ENCODE results near the gene LAMTOR2.
A peak's percentile ranks its signal among the peaks of the same experiment; 100 is the strongest.

LAMTOR2 gene

GRCh38 chr1:156076609-156077429 lies 22.2 kb downstream of the LAMTOR2 start:
- DNase-seq (ENCODE audit: low spot score) = no peak

GRCh38 chr1:156077430-156077760 lies 22.8 kb downstream of the LAMTOR2 start:
- DNase-seq (ENCODE audit: low spot score) = no peak

DNA sequence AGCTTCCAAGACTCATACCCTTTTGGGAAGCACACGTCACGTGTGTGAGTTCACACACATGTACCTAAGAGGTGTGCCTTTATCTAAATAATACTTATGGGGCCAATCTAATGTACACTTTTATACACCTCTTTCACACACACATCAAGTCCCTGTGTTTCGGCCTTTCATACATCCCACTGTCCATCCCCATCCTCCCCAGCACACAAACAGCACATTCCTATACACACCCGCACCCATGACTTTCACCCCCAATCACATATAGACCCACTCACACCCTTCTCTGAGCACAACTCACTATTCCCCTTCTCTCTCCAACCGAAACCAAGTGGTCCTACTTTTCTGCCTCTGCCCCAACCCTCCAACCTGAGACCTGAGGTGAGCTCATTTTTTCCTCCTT lies 24.1 kb downstream of the LAMTOR2 start:
- no peak for DNase-seq (ENCODE audit: low spot score)

DNA sequence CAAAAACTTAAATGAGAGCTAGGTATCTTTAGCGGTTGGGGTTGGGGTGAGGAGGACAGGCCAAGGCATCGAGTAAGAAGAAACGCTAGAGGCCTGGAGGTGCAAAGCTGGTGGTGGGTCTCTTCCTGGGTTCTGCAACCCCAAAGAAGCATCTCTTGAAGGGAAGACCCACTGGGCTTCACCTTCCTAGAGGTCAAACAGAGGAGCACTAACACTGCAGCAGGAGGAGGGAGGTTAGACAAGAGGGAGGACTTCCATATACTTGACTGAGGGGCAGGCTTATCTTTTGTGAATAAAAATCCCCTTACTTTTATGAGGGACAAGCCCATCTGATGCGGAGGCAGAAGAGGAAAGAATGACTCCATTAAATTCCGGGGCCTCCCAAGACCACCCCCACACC lies 25.2 kb downstream of the LAMTOR2 start:
- DNase-seq (ENCODE audit: low spot score) = no peak

GRCh38 chr1:156080241-156080862 lies 25.8 kb downstream of the LAMTOR2 start:
- DNase-seq (ENCODE audit: low spot score) = no peak

DNA sequence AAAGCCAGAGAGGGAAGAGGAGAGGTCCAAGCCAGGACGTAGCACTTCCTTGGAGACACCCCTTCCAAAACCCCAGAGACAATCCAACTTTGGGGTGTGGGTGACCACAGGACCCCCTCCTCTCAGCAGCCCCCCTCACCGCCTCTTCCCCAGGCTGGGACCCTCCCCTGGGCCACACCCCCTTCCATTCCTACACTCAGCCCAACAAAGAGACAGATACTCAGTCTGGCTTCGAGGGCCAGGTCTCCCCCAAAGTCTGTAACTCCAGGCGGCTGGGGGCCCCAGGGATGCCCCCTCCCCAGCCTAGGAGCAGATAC lies 26.2 kb downstream of the LAMTOR2 start:
- DNase-seq (ENCODE audit: low spot score) = no peak

- no peak for DNase-seq (ENCODE audit: low spot score)
Measured at GRCh38 chr1:156081180-156081916, 26.8 kb downstream of the LAMTOR2 start.

- no peak for DNase-seq (ENCODE audit: low spot score)
Measured at GRCh38 chr1:156081917-156082308, 27.3 kb downstream of the LAMTOR2 start.

- peak; percentile 64 for DNase-seq (ENCODE audit: low spot score)
Measured at GRCh38 chr1:156082309-156083091, 27.9 kb downstream of the LAMTOR2 start, which contains the start of gene MEX3A. Gene MEX3A (minus strand): TSS chr1:156082465. CDS start chr1:156081998, 467 bp downstream.

GRCh38 chr1:156083800-156084790 lies 29.5 kb downstream of the LAMTOR2 start:
- no peak for DNase-seq (ENCODE audit: low spot score)

DNA sequence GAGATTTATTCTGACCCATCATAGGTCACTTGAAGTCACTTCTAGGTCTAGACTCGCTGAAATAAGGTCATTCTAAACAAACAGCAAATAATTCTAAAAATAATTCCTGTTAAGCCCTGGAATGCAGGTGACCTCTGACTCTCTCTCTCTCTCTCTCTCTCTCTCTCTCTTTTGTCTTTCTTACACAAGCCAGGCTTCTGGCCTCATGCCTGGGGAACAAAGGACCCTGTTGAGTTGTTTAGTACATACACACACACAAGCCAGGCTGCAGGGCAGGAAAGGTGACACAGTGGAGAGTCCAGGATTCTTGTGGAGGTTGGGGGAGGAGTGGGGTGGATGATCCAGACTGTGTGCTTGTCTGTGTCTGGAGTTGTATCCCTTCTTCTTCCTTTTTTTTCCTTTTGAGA lies 31.7 kb downstream of the LAMTOR2 start:
- no peak for DNase-seq (ENCODE audit: low spot score)

DNA sequence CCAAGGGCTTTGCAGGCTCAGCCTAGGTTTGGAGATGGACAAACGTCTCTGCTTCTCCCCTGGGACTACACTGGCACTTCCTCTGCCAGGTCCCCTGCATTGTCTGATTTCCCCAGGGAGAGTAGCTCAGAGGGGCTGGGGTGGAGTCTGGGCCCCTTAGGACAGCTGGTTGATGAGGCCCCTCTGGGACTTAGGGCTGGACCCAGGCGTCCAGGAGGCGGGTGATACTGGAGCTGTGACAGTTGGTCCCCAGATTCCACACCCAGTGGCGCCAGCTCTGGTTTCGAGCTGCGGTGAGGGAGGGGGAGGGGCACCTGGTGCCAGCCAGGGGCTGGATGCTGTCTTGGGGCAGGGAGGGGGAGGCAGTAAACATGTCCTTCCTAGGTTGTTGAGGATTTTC lies 35.1 kb downstream of the LAMTOR2 start:
- DNase-seq (ENCODE audit: low spot score) = no peak

DNA sequence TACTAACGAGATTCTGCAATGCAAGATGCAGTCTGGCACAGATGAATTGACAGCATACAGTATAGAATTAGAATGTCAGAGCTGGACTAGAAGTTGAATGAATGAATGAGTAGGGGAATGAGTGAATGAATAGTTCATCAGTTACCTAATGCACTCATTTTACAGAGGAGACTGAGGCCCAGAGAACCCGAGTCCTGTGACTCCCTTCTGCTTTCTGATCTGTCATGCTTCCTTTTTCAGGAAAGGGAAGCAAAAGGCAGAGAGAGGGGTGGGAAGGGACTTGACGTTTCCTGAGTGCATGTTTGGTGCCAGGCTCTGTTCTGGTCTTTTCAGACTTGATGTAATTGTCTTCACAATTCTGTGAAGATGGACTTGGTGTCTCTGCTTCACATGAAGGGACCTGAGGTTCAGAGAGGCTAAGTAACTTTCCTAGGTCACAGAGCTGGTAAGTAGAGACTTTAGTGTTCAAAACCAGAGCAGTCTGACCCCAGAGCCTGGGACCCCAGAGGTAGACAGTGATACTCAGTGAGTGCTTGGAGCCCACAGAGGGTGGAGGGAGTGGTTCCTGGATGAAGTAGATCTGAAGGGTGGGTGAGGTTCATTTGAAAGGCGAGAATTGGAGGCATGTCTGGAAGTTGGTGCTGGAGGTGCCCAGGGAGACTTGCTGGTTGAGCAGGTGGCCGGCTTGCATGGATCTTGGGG lies 35.7 kb downstream of the LAMTOR2 start:
- DNase-seq (ENCODE audit: low spot score) = no peak

GRCh38 chr1:156090840-156091188 lies 36.2 kb downstream of the LAMTOR2 start:
- peak; percentile 73 for DNase-seq (ENCODE audit: low spot score)

GRCh38 chr1:156091610-156092009 lies 37.0 kb downstream of the LAMTOR2 start:
- no peak for DNase-seq (ENCODE audit: low spot score)

GRCh38 chr1:156095906-156096508 lies 41.4 kb downstream of the LAMTOR2 start:
- no peak for DNase-seq (ENCODE audit: low spot score)

DNA sequence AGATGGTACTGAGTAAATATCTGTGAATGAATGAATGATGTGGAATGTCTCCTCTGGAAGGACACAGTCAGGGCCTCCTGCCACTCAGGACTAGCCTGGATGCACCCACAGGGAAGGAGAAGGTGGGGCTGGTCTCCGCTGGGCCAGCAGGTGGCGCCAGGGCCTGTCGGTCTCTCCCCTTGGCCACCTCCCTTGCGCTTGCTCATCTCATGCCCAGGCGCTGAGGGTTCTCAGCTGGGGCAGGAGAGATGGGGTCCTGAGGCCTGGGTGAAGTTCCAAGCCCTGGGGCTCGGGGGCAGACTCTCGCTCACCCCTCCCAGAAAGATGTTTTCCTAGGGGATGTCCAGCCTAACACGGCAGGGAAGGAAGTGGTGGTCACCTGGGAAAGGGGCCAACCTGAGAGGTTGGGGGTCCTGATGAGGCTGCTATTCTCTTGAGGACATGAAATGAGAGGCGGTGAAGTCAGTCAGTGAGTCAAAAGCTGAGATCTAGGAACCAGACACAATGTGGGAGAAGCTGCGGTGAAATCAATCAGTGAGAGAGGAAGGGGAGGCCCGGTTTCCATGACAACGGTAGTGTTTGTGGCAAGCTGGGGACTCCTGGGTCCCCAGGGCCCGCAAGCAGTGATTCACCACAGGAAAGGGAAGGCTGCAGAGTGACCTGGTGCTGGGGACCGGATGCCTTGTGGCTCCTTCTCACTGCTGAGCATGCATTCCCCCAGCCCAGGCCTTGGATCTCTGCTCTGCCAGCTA lies 42.2 kb downstream of the LAMTOR2 start:
- peak; percentile 82 for DNase-seq (ENCODE audit: low spot score)

DNA sequence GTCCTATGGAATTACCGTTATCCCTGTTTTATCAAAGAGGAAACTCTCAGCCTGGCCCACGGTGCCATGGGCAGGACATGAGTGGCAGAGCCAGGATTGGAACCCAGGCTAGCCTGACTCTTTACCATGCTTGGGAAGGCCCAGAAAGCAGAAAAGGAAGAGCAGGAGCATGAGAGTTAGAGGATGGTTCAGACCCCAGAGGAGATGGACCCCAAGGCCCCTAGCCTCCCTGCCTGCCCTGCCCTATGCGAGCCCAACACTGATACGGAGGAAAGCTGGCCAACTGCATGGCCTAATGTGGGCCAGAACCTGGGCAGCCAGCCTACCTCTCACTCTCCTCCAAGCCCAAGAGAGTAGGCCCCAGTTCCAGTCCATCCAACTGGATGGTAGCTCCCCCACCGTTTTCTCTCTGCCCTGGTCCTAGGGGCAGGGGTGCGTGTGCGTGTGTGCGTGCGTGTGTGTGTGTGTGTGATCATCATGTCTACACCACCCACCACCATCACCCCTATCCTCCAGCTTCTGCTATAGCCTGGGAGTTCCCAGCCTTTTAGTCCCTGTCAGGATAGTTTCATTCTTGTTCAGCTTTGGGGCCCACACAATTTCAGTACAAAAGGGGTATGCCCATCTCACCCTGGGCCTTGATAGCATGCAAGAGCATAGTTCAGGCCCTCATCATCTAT lies 43.1 kb downstream of the LAMTOR2 start:
- no peak for DNase-seq (ENCODE audit: low spot score)

- no peak for DNase-seq (ENCODE audit: low spot score)
Measured at GRCh38 chr1:156098784-156099183, 44.2 kb downstream of the LAMTOR2 start.
